ENCODE data around the gene UFC1. TPM values are rescaled to one million over a fixed set of nuclear protein-coding genes. Genes with fewer than 3 reads are reported as not detected.
A peak's percentile ranks its signal among the peaks of the same experiment; 100 is the strongest.

UFC1 gene
- total and polyA plus RNA-seq, 8 donors: 93.8 to 163 (median 144) TPM

- Histone ChIP-seq H3K4me3 (no peak overlapping the region), H3K27me3 (no peaks in the 10 kb centered on the region), H3K27ac (no peak overlapping the region), H3K36me3 (peaks cover 0 to 39% of the 10 kb centered on the region in 2 donors), H3K9me3 (no peaks in the 10 kb centered on the region), H3K4me1 (peaks cover 12 to 48% of the 10 kb centered on the region in 2 donors)
- peak in 1 of 4 donors; percentile 32 for DNase-seq
- TF ChIP-seq CTCF (IDR thresholded peaks at IDR 0.05): no peak
- no peak for ATAC-seq
- intact Hi-C loops (cut with DNase I): no loop called here
Measured at GRCh38 chr1:161163793-161164192, 10.0 kb downstream of the UFC1 start.

GRCh38 chr1:161164901-161165610 is 11.3 kb downstream of the UFC1 start:
- Histone ChIP-seq H3K9me3 (no peaks in the 10 kb centered on the region), H3K27me3 (no peaks in the 10 kb centered on the region), H3K4me1 (peaks cover 7 to 42% of the 10 kb centered on the region in 2 donors), H3K36me3 (peaks cover 0 to 52% of the 10 kb centered on the region in 2 donors), H3K27ac (peak overlapping the region; percentile 88 to 96), H3K4me3 (peak overlapping the region in 1 of 2 donors; percentile 73)
- ATAC-seq (no peak), DNase-seq (peak in 1 of 4 donors; percentile 33)
- intact Hi-C loops (cut with DNase I): no loop called here
- TF ChIP-seq CTCF (IDR thresholded peaks at IDR 0.05): no peak

- H3K27me3 ChIP-seq: no peaks in the 10 kb centered on the region
- peak in 1 of 2 donors; percentile 35 for TF ChIP-seq CTCF (IDR thresholded peaks at IDR 0.05)
Measured at GRCh38 chr1:161165742-161166668, 12.2 kb downstream of the UFC1 start, which contains the start of gene PPOX. Gene PPOX, plus strand, starts transcription at chr1:161166426. Its CDS starts 422 bp downstream, at chr1:161166848.

GRCh38 chr1:161166669-161167548 is 13.1 kb downstream of the UFC1 start:
- H3K9me3 ChIP-seq: no peaks in the 10 kb centered on the region
- DNase-seq: peak in 2 of 4 donors; percentile 35 to 78
- ATAC-seq: peak; percentile 6
- intact Hi-C loops (cut with DNase I): no loop called here
- TF ChIP-seq CTCF (IDR thresholded peaks at IDR 0.05): no peak
- H3K36me3 ChIP-seq: peaks cover 0 to 64% of the 10 kb centered on the region in 2 donors
- peak overlapping the region; percentile 88 to 96 for H3K27ac ChIP-seq
- H3K4me3 ChIP-seq: peak overlapping the region; percentile 62 to 73
- no peaks in the 10 kb centered on the region for H3K27me3 ChIP-seq
- H3K4me1 ChIP-seq: peaks cover 4 to 28% of the 10 kb centered on the region in 2 donors

More at GRCh38 chr1:161165742-161166668, 12.2 kb downstream of the UFC1 start, which contains the start of gene PPOX:
- DNase-seq: peak; percentile 96 to 98 (median 96)
- ATAC-seq: peak; percentile 95
- no peaks in the 10 kb centered on the region for H3K9me3 ChIP-seq
- H3K27ac ChIP-seq: peak within 1 kb of the TSS; percentile 88 to 96
- H3K4me3 ChIP-seq: peak within 1 kb of the TSS; percentile 62 to 73
- intact Hi-C loops (cut with DNase I): no loop called here
- peaks cover 0 to 58% of the 10 kb centered on the region in 2 donors for H3K36me3 ChIP-seq
- peaks cover 4 to 32% of the 10 kb centered on the region in 2 donors for H3K4me1 ChIP-seq
